ENCODE measurements around the gene TMEM272. TPM values are rescaled to one million over a fixed set of nuclear protein-coding genes. Genes with fewer than 3 reads are reported as not detected.

The TMEM272 gene
- total and polyA plus RNA-seq, 3 experiments from 2014 or later = 0.12 to 0.69 (median 0.35) TPM

DNA sequence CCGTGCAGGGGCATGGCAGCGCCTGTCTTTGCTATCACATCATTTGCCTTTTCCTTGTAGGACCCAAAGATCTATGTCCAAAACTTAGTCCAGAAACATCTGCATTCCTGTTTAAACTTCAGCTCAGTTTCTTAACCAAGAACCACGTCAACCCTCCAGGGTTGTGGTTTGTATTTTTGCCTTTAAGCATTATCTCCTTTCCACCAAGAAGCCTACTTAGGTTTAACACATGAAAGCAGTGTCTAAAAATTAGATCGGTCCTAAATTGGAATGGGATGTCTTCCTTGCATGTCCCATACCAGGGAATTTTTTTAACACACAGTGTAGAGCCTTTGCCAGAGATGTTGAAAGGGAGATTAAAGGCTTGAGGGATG, 79.8 kb downstream of the TMEM272 start:
- Mint-ChIP-seq H3K27me3 (no peaks in the 10 kb centered on the region), H3K4me1 (peaks cover 17 to 20% (median 20%) of the 10 kb centered on the region in 3 donors), H3K36me3 (peaks cover 7 to 47% (median 13%) of the 10 kb centered on the region in 3 donors), H3K4me3 (peak overlapping the region; percentile 80 to 89 (median 82)), H3K9me3 (no peaks in the 10 kb centered on the region), H3K27ac (peak overlapping the region; percentile 86 to 98 (median 92))
- Histone ChIP-seq H3K4me3 (ENCODE audit: low read length) (peak overlapping the region; percentile 23), H3K9me3 (ENCODE audit: low read length) (no peaks in the 10 kb centered on the region), H3K4me1 (ENCODE audit: insufficient read depth, low read length) (peaks cover 16% of the 10 kb centered on the region), H3K27ac (ENCODE audit: low read depth, low read length) (no peak overlapping the region), H3K36me3 (ENCODE audit: insufficient read depth, low read length) (peaks cover 1% of the 10 kb centered on the region), H3K27me3 (ENCODE audit: insufficient read depth, low read length, poor library complexity, severe bottlenecking) (no peaks in the 10 kb centered on the region)
- POLR2A ChIA-PET = interaction anchor here (0.6 to 1.3 kb wide), 4 partner anchors 38 to 321 kb away, joined by 3 to 5 read pairs (median 4); partner anchors contain the start of gene INTS6
- DNase-seq = no peak
- CTCF ChIA-PET = interaction anchor here (1.7 kb wide), 1 partner anchor 33 kb away, joined by 7 read pairs; no protein-coding TSS in a partner anchor

DNA sequence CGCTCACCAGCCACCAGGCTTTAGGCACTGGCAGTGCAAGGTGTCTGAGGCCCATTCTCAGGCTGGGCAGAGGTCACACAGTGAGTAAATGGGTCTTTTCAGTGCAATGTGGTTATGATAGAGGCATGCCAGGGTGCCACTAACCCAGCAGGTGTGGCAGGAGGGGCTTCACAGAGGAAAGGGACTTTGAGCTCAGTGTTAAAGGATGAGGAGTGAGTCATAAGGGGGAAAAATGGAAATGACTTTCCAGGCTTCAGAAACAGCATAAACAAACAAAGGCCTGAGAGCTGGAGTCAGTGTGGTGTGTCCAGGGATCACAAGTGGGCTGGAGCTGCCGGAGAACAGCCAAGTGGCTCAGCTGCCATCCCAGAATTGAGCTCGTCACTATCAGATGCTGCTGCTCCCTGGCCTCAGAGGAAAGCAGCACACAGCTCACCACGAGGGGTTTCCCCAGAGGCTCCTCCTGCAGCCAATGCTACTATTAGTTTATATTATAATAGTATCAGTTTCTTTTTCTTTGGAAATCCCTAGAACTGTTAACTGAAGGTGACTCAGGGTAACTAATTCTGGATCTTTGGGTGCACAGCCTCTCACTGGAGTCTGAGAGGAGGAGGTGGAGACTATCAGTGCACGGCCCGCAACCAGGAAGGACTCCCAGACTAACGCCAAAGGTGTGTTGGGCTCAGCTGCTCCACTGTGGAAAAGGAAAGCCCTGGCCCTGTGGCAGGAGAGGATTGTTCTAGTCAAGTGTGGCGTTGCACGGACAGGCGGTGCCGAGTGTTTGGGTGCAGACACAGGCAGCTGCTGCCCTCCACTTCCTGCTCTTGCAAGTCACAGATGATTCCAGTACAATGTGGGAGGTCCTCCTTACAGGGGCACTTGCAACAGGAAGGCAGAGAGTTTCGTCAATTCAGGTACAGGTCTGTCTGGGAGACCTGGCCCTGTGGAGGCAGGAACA, 80.5 kb downstream of the TMEM272 start:
- Histone ChIP-seq H3K4me1 (ENCODE audit: insufficient read depth, low read length) (peaks cover 16% of the 10 kb centered on the region), H3K4me3 (ENCODE audit: low read length) (peak overlapping the region; percentile 23), H3K9me3 (ENCODE audit: low read length) (no peaks in the 10 kb centered on the region), H3K27me3 (ENCODE audit: insufficient read depth, low read length, poor library complexity, severe bottlenecking) (no peaks in the 10 kb centered on the region), H3K27ac (ENCODE audit: low read depth, low read length) (peak overlapping the region; percentile 25), H3K36me3 (ENCODE audit: insufficient read depth, low read length) (peaks cover 4% of the 10 kb centered on the region)
- peak overlapping the region; percentile 86 to 98 (median 92) for H3K27ac Mint-ChIP-seq
- ChIA-PET POLR2A (interaction anchor here (0.6 to 1.3 kb wide), 6 partner anchors 39 to 321 kb away, joined by 3 to 5 read pairs (median 4); partner anchors contain the start of gene INTS6), CTCF (interaction anchor here (0.5 to 1.7 kb wide), 3 partner anchors 16 to 282 kb away, joined by 3 to 7 read pairs (median 3); no protein-coding TSS in a partner anchor)
- peaks cover 9 to 50% (median 17%) of the 10 kb centered on the region in 3 donors for H3K36me3 Mint-ChIP-seq
- no peaks in the 10 kb centered on the region for H3K9me3 Mint-ChIP-seq
- H3K27me3 Mint-ChIP-seq = no peaks in the 10 kb centered on the region
- peak; percentile 33 to 61 (median 41) for DNase-seq
- H3K4me3 Mint-ChIP-seq = peak overlapping the region; percentile 80 to 89 (median 82)
- H3K4me1 Mint-ChIP-seq = peaks cover 17 to 20% (median 20%) of the 10 kb centered on the region in 3 donors

DNA sequence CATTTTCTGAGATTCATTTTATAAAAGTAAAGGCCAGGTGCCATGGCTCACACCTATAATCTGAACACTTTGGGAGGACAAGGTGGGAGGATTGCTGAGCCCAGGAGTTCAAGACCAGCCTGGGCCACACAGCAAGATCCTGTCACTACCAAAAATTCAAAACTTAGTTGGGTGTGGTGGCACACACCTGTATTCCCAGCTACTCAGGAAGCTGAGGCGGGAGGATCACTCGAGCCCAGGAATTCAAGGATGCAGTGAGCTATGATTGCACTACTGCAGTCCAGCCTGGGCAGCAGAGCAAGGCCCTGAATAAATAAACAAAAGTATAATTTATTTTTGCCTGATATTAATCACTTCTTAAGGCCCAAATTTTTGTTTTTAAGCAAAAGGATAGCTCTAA, 81.5 kb downstream of the TMEM272 start:
- H3K27me3 ChIP-seq (ENCODE audit: insufficient read depth, low read length, poor library complexity, severe bottlenecking) = no peaks in the 10 kb centered on the region
- Mint-ChIP-seq H3K4me1 (peaks cover 17 to 20% (median 20%) of the 10 kb centered on the region in 3 donors), H3K4me3 (no peak overlapping the region), H3K36me3 (peaks cover 9 to 54% (median 17%) of the 10 kb centered on the region in 3 donors), H3K27ac (peak overlapping the region in 7 of 8 donors; percentile 32 to 96 (median 88)), H3K9me3 (no peaks in the 10 kb centered on the region), H3K27me3 (no peaks in the 10 kb centered on the region)
- no peak overlapping the region for H3K27ac ChIP-seq (ENCODE audit: low read depth, low read length)
- H3K4me3 ChIP-seq (ENCODE audit: low read length) = no peak overlapping the region
- no peaks in the 10 kb centered on the region for H3K9me3 ChIP-seq (ENCODE audit: low read length)
- ChIA-PET POLR2A (interaction anchor here (0.7 kb wide), 1 partner anchor 309 kb away, joined by 4 read pairs; no protein-coding TSS in a partner anchor), CTCF (no interaction called here)
- H3K36me3 ChIP-seq (ENCODE audit: insufficient read depth, low read length) = peaks cover 4% of the 10 kb centered on the region
- no peak for DNase-seq
- peaks cover 16% of the 10 kb centered on the region for H3K4me1 ChIP-seq (ENCODE audit: insufficient read depth, low read length)

Other genes starting within 250 kb of the TMEM272 start
- gene DHRS12, start 41.0 kb downstream of the TMEM272 start, total RNA-seq = 1 to 10 TPM; 7.1 to 7.2 TPM
- 35.6 TPM for gene DHRS12, start 41.0 kb downstream of the TMEM272 start, polyA plus RNA-seq
- not detected for gene CCDC70, start 16.8 kb upstream of the TMEM272 start, total RNA-seq
- not detected for gene CCDC70, start 16.8 kb upstream of the TMEM272 start, polyA plus RNA-seq
- 1 to 10 TPM; 1.1 to 1.2 TPM for gene ATP7B, start 166.3 kb upstream of the TMEM272 start, total RNA-seq
- 0.18 TPM for gene ATP7B, start 166.3 kb upstream of the TMEM272 start, polyA plus RNA-seq
- 10 to 100 TPM; 30.3 to 32.5 TPM for gene ALG11, start 167.2 kb upstream of the TMEM272 start, total RNA-seq
- 28.7 TPM for gene ALG11, start 167.2 kb upstream of the TMEM272 start, polyA plus RNA-seq
- 10 to 100 TPM; 11.4 to 13.3 TPM for gene UTP14C, start 179.5 kb upstream of the TMEM272 start, total RNA-seq
- 3.3 TPM for gene UTP14C, start 179.5 kb upstream of the TMEM272 start, polyA plus RNA-seq